D721Med (cell line): ENCODE measurements around the gene EPHA3.

Experiments
- DNase-seq: peaks from one replicate; pipeline ENCODE4 v3.0.0; 2011; ENCODE audit warnings: low spot score; ENCODE audit not compliant: insufficient read length
- FAIRE-seq: peaks from 2 replicates; lab custom pipeline; 2011; peaks lifted over from hg19 to GRCh38; lab: Jason Lieb, UNC
- CTCF ChIP-seq: IDR thresholded peaks from 2 replicates; pipeline ENCODE4 v1.5.1; 2012; ENCODE audit warnings: mild to moderate bottlenecking, control low read depth; ENCODE audit not compliant: insufficient read depth; ENCODE audit errors: missing control alignments

The EPHA3 gene

GRCh38 chr3:89467898-89468363 is 360.5 kb downstream of the EPHA3 start:
- no peak for TF ChIP-seq CTCF
- no peak for FAIRE-seq
- no peak for DNase-seq

GRCh38 chr3:89472101-89472500 is 364.7 kb downstream of the EPHA3 start:
- no peak for TF ChIP-seq CTCF
- FAIRE-seq (no peak), DNase-seq (no peak)

GRCh38 chr3:89474333-89475130 is 367.1 kb downstream of the EPHA3 start:
- TF ChIP-seq CTCF: no peak
- DNase-seq (no peak), FAIRE-seq (no peak)

- TF ChIP-seq CTCF: no peak
- DNase-seq: no peak
- no peak for FAIRE-seq
Measured at GRCh38 chr3:89488800-89489580, 381.6 kb downstream of the EPHA3 start.

- no peak for TF ChIP-seq CTCF
- no peak for FAIRE-seq
- no peak for DNase-seq
Measured at GRCh38 chr3:89490129-89490528, 382.7 kb downstream of the EPHA3 start.

- DNase-seq: no peak
- FAIRE-seq: no peak
- no peak for TF ChIP-seq CTCF
Measured at GRCh38 chr3:89494734-89495133, 387.3 kb downstream of the EPHA3 start.
